Upper lobe of left lung (tissue), 6 donors: ENCODE results near the gene NEK10. TPM values are rescaled to one million over a fixed set of nuclear protein-coding genes. Genes with fewer than 3 reads are reported as not detected.

Source experiments
- ATAC-seq, 2 donors: fragments of 200-7000 bp; cut with Tn5 transposase; one replicate each; pipeline ENCODE4 v1.9.1; 2022; ENCODE audit warnings: mild to moderate bottlenecking in 2 of 2, moderate library complexity in 2 of 2; ENCODE audit not compliant: low FRiP score in 2 of 2
- DNase-seq, 2 donors: peaks; one replicate each; pipeline ENCODE4 v3.0.0-alpha.2; 2019 to 2020
- H3K27ac ChIP-seq, 4 donors: fragments of 200-600 bp; sonication (generic); one replicate each; pipeline ENCODE4 v1.5.1; 2016 to 2019
- H3K27me3 ChIP-seq, 4 donors: fragments of 200-600 bp; sonication (generic); one replicate each; pipeline ENCODE4 v1.5.1; 2017 to 2019
- H3K36me3 ChIP-seq, 4 donors: fragments of 200-600 bp; sonication (generic); one replicate each; pipeline ENCODE4 v1.5.1; 2016 to 2019
- H3K4me1 ChIP-seq, 4 donors: fragments of 200-600 bp; sonication (generic); one replicate each; pipeline ENCODE4 v1.5.1; 2018 to 2019
- H3K4me3 ChIP-seq, 4 donors: fragments of 200-600 bp; sonication (generic); one replicate each; pipeline ENCODE4 v1.5.1; 2017 to 2019; ENCODE audit warnings: mild to moderate bottlenecking in 2 of 4, moderate library complexity in 1 of 4
- H3K9me3 ChIP-seq, 4 donors: fragments of 200-600 bp; sonication (generic); one replicate each; pipeline ENCODE4 v1.5.1; 2018 to 2019
- CTCF ChIP-seq, 6 experiments: fragments of 450-650 bp in 4 of 6; fragments of 200-600 bp in 2 of 6; sonication (generic) in 2 of 6; IDR thresholded peaks; one replicate each; pipeline ENCODE4 v1.5.1; 2016 to 2019; ENCODE audit warnings: antibody characterized with exemption in 6 of 6
- EP300 ChIP-seq, 4 donors: sonication (generic); formaldehyde crosslinking; IDR thresholded peaks; one replicate each; pipeline ENCODE4 v1.5.1; 2017; ENCODE audit warnings: antibody characterized with exemption in 4 of 4, control low read depth in 2 of 4
- POLR2A ChIP-seq, 4 donors: fragments of 450-650 bp; IDR thresholded peaks; one replicate each; pipeline ENCODE4 v1.5.1; 2016 to 2017; ENCODE audit warnings: antibody characterized with exemption in 4 of 4, mild to moderate bottlenecking in 2 of 4
- POLR2AphosphoS5 ChIP-seq, 2 donors: sonication (generic); formaldehyde crosslinking; IDR thresholded peaks; one replicate each; pipeline ENCODE4 v1.5.1; 2017; ENCODE audit warnings: antibody characterized with exemption in 2 of 2
- WGBS, 2 donors: methylation state at CpG; one replicate each; pipeline ENCODE4 v1.1.5; 2017 to 2018; 5-methylcytosine and 5-hydroxymethylcytosine counted together
- total RNA-seq, 6 donors: library from RNA; depleted of rRNA in 4 of 6; stranded (reverse); fragments of >200 nt in 4 of 6; gene quantifications; one replicate each; pipeline versions ENCODE4 v1.1.0 to v1.2.1, GENCODE V29; 2016 to 2021
- donor health status: DM: no; HTN: no; CAD: no; lungs with moderate emphysema.
- donor health status: DM: no; HTN: yes; CAD: no; lungs with severe emphysema.

The NEK10 gene
- total RNA-seq, 6 donors from 2014 or later = 0.29 to 85.3 (median 12.1) TPM

DNA sequence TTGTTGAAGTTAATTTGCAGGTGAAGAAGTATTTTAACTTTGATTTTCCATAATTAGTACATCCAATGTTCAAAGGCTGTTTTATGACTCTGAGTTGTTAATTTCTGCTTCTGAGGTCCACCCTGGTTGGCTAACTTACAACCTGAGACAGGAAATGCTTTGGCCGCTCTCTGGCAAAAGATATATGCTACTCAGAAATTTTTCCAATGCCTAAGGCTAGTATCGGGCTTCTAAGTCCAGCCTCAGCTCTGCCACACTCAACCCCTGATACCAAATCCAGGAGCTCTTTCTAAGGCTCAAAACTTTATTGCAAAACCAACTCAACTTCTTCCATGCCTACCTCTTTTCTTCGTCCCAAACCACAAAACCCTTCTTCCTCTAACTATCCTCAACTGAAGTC is 192.9 kb downstream of the NEK10 start:
- 82 to 85% methylated on average over 3 of the region's 3 CpGs for WGBS, 2 donors
- H3K9me3 ChIP-seq = no peaks in the 10 kb centered on the region
- no peak for ATAC-seq

DNA sequence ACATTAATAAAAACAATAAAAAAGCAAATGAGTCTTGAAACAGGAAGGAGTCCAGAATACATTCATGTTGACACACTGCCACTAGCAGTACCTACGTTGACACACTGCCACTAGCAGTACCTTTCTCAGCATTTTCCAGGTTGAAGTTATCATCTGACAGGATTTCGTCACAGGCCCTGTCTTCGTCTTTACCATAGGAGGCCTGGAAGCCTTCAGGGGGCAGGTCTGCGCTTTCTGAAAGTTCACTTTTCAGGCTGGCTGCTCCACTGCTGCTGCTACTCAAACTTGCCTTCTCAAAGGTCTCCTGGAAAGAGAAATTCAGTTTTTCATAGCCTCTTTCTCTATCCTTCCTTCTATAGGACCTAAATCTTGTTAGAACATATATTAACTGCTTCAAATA is 194.7 kb downstream of the NEK10 start:
- WGBS, 2 donors = 80 to 83% methylated on average over 4 of the region's 4 CpGs
- H3K27me3 ChIP-seq = no peaks in the 10 kb centered on the region
- no peaks in the 10 kb centered on the region for H3K36me3 ChIP-seq
- ATAC-seq (no peak), DNase-seq (no peak)
- no peak overlapping the region for H3K4me3 ChIP-seq
- TF ChIP-seq POLR2AphosphoS5 (IDR thresholded peaks at IDR 0.05) (no peak), CTCF (IDR thresholded peaks at IDR 0.05) (no peak)
- no peaks in the 10 kb centered on the region for H3K4me1 ChIP-seq
- H3K9me3 ChIP-seq = no peaks in the 10 kb centered on the region
- no peak overlapping the region for H3K27ac ChIP-seq

More for the DNA sequence above, 192.9 kb downstream of the NEK10 start:
- DNase-seq = no peak
- H3K27ac ChIP-seq = no peak overlapping the region
- no peak for TF ChIP-seq POLR2A (IDR thresholded peaks at IDR 0.05)
- no peak for TF ChIP-seq POLR2AphosphoS5 (IDR thresholded peaks at IDR 0.05)
- TF ChIP-seq CTCF (IDR thresholded peaks at IDR 0.05) = no peak
- no peak for TF ChIP-seq EP300 (IDR thresholded peaks at IDR 0.05)
- H3K27me3 ChIP-seq = no peaks in the 10 kb centered on the region
- no peaks in the 10 kb centered on the region for H3K36me3 ChIP-seq
- no peaks in the 10 kb centered on the region for H3K4me1 ChIP-seq
- no peak overlapping the region for H3K4me3 ChIP-seq

DNA sequence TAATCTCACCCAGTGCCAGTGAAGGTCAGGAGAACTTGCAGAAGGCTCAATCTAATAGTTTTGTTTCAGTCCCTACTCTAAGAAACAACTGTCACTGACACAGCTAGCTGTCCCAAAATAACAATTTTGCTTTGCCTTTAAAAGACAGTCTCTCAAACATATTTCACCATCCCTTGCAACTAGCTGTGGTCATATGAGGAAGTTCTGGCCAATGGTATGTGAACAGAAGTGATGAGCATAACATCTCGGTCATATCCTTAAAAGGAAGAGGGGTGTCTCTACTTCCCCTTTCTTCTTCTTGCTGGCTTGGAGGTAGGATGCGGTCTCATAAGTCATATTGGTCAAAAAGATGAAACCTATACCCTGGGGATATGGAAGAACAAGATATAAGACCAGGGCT is 198.1 kb downstream of the NEK10 start:
- ATAC-seq = no peak
- DNase-seq = no peak
- 50 to 81% methylated on average over 2 of the region's 2 CpGs for WGBS, 2 donors

GRCh38 chr3:27166888-27167287 is 202.3 kb downstream of the NEK10 start:
- Histone ChIP-seq H3K9me3 (no peaks in the 10 kb centered on the region), H3K27ac (no peak overlapping the region), H3K27me3 (no peaks in the 10 kb centered on the region), H3K4me1 (no peaks in the 10 kb centered on the region), H3K36me3 (no peaks in the 10 kb centered on the region), H3K4me3 (no peak overlapping the region)
- no peak for DNase-seq
- ATAC-seq = no peak
- TF ChIP-seq POLR2A (IDR thresholded peaks at IDR 0.05) (no peak), POLR2AphosphoS5 (IDR thresholded peaks at IDR 0.05) (no peak), CTCF (IDR thresholded peaks at IDR 0.05) (no peak)
- 65 to 82% methylated on average over 3 of the region's 3 CpGs for WGBS, 2 donors

More for the DNA sequence above, 198.1 kb downstream of the NEK10 start:
- H3K36me3 ChIP-seq = no peaks in the 10 kb centered on the region
- H3K9me3 ChIP-seq = no peaks in the 10 kb centered on the region
- H3K4me3 ChIP-seq = no peak overlapping the region
- TF ChIP-seq POLR2AphosphoS5 (IDR thresholded peaks at IDR 0.05) = no peak
- TF ChIP-seq POLR2A (IDR thresholded peaks at IDR 0.05) = no peak
- TF ChIP-seq EP300 (IDR thresholded peaks at IDR 0.05) = no peak
- TF ChIP-seq CTCF (IDR thresholded peaks at IDR 0.05) = no peak
- no peaks in the 10 kb centered on the region for H3K4me1 ChIP-seq
- H3K27me3 ChIP-seq = no peaks in the 10 kb centered on the region
- H3K27ac ChIP-seq = no peak overlapping the region

- no peaks in the 10 kb centered on the region for H3K36me3 ChIP-seq
- H3K4me1 ChIP-seq = no peaks in the 10 kb centered on the region
- no peaks in the 10 kb centered on the region for H3K9me3 ChIP-seq
- H3K4me3 ChIP-seq = no peak overlapping the region
- H3K27me3 ChIP-seq = no peaks in the 10 kb centered on the region
- WGBS, 2 donors = 50 to 66% methylated on average over 2 of the region's 2 CpGs
- no peak for TF ChIP-seq POLR2AphosphoS5 (IDR thresholded peaks at IDR 0.05)
- TF ChIP-seq EP300 (IDR thresholded peaks at IDR 0.05) = no peak
- TF ChIP-seq POLR2A (IDR thresholded peaks at IDR 0.05) = no peak
- TF ChIP-seq CTCF (IDR thresholded peaks at IDR 0.05) = no peak
- DNase-seq (no peak), ATAC-seq (peak; percentile 50 to 71)
- no peak overlapping the region for H3K27ac ChIP-seq
These were observed 203.9 kb downstream of the NEK10 start for GRCh38 chr3:27165321-27165721.
